ENCODE measurements around the gene LHX5.
A peak's percentile ranks its signal among the peaks of the same experiment; 100 is the strongest.
"Not testable (repeated sequence)": the region's sequence is repeated elsewhere in the genome, so short reads cannot be mapped to it uniquely, and the experiment has no call there.

The LHX5 gene

DNA sequence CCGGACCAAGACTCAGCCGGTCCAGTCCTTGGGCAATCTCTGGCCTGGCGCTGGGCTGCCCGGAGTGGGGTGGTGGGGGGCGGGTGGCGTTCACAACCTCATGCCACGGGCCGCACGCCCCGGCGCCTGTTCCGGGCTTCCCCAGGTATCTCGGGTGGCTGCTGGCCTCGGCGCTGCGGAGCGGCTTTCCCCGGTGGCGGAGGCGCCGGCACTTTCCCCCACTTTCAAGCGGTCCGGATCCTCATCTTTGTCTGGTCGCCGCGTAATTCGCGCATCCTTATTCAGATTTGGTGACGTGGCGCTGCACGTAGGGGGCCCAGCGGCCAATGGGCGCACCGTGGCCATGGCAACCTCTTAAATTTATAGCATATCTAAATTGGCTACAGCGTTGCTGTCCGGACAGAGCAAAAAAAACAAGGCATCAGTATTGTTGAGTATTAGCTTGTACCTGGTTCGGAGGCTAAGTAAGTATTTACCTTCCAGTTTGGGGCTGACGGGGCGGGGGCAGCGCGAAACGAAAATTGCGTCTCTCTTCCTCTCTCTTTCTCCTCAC is at the start of gene LHX5:
LHX5 (minus strand) TSS at position 253 of the 553 bp plus-strand sequence. CDS start 373 bp downstream, outside the sequence.
- DNase-seq: no peak

DNA sequence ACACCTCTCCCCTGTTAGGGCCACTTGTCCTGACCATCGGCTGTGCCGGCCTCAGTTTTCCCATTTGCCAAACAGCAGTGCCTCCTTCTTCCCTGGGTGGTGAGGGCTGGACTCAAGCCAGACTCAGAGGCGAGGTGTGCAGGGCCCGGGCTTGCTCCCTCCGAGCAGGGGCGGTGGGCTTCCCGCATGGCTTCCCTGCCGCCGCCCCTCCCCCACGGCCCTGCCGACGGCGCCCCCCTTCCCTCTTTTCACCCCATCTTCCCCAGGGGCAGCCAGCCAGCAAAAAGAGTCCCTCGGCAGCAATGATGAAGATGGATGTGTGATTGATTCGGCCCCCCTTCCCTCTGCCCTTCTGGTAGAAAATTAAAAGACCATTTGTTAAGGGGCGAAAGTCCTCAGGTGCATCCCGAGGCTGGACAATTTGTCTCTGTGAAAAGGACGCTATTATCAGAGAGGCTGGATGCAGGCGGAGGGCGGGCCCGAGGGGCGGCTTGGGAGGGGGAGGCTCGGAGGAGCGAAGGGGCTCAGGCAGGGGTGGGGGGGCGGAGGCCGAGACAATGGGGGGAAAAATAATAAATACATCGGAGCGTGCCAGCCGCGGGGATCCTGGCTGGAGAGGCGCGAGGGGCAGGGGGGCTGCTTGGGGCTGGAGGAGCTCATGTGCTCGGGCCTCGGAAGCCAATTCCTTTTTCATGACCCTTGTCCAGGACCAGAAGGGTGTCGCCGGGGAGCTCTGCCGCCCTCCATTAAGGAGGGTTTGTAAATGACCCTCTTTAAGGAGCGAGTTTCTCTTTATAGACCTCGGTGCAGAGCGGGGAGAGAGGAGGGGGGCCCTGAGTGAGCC is 48.0 kb upstream of the LHX5 start:
- no peak for DNase-seq

DNA sequence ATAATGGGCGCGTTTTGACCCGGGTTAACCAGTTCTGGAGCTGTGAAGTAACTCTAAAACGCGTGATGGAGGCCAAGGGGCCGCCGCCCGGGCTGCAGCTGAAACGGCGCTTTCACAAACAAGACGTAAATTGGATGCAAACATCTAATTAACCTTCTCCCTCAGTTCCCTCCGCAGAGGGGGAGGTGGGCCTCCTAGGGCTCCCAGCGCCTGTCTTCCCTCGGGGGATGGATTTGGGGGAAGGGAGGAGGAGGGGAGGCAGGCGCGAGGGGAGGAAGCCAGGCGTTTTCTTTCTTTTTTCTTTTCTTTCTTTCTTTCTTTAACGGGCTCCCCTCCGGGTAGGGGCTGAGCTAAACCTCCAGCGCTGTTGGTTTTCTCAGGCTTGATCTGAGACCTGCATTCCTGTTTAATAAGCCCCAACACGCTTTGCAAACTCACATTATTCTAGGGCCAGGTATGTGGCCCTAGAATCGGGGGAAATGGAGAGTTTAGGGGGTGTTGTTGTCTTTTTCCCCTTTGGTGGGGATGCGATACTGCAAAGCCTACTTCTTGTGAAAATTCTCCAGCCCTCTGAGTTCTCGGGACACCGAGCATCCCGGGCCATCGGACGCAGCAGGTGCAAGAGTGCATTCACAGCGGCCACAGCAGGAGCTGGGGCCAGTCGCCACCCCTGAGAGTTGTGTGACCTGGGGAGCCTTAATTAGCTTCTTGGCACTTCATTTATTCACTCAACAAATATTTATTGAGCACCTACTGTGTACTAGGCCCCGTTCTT is 43.6 kb upstream of the LHX5 start:
- no peak for DNase-seq

DNA sequence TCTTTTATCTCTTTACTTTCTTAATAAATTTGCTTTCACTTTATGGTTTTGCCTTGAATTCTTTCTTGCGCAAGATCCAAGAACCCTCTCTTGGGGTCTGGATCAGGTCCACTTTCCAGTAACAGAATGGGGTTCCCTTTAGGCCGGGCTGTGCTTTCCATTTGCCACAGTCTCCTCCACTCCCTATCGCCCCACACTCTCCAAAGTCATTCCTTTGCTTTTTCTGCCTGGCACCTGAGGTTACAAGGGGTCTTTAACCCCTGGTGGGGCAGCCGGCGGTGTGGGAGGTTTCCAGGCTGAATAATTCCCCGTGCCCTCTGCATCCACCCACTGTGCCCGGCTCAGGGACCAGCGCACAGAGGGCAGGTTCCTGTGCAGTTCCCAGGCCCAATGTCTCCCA is 42.9 kb upstream of the LHX5 start:
- no peak for DNase-seq

DNA sequence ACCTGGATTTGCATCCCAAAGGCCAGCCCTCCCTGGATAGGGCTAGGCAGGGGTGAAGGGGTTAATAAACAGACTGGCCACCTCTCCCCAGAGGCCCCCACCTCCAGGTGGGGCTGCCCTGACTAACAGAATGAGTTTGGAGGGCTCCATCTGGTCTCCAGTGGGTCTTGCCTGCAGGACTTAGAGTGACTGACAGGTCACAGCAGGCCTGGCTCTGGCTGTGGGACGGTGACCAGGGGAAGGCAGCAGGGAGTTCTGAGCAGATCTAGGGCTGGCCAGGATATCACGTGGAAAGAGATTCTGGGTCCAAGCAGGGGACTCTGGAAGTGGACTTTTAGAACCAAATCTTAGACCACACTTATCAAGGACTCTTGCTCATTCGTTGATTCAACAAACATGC is 40.9 kb upstream of the LHX5 start:
- DNase-seq: no peak

DNA sequence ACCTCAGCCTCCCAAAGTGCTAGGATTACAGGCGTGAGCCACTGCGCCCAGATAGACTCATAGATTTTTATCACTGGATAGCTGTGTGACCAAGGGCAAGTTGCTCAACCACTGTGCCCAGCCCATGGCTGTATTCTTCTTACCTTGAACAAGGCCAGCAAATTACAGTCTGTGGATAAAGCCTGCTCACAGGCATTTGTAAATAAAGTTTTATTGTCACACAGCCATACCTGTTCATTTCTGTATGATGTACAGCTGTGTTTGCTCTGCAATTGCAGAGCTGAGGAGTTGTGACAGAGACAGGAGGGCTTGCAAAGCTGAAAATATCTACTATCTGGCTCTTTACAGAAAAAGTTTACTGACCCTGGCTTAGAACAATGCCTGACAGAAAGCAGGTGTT is 35.2 kb upstream of the LHX5 start:
- no peak for DNase-seq

DNA sequence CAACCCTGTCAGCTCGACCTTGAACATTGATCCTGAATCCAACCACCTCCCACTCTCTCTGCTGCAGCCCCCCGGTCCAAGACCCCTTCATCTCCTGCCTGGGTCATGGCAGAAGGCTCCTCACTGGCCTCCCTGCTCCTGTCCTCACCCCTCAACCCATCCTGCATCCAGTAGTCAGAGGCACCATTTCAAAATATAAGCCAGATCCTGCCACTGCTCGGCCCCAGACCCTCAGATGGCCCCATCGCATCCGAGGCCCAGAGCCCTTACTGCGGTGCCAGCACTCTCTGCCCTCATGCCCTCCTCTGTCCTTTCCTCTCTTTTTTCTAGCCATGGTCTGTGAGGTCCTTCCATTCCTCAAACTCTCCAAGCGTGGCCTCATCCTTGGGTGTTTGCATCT is 34.3 kb upstream of the LHX5 start:
- no peak for DNase-seq

DNA sequence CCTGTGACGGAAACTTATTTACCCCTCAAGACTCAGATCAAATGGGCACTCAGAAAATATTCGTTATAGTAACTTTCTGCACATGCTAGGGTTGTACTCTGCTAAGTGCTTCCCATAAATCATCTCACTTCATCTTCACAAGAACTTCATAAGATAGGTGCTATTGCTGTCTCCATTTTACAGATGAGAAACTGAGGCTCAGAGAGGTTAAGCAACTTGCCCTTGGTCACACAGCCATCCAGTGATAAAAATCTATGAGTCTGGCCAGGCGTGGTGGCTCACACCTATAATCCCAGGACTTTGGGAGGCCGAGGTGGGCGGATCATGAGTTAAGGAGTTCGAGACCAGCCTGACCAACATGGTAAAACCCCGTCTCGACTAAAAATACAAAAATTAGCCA is 33.2 kb upstream of the LHX5 start:
- no peak for DNase-seq

DNA sequence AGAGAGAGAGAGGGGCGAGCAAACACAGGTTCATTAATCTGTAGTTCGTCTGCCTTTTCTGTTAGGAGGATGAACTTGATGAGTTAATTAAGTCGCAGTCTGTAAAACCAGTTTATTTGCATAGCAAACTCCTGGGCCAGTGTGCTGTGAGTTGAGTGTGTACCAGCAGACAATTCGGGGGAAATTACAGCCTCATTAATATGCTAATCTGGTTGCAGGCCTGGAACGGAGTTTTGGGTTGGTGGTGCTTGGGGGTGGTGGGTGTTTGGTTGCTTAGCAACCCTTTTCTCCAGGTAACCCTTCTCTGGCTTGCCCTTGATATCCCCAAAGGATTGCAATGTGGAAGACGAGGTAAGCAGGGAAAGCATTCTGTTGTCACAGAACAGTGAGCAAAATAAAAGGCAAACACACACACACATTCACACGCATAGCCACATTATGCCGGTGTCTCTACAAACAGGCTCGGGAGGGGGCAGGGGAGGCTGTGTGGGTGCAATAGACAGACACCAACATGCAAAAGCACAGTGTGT is 29.2 kb upstream of the LHX5 start:
- DNase-seq: no peak

DNA sequence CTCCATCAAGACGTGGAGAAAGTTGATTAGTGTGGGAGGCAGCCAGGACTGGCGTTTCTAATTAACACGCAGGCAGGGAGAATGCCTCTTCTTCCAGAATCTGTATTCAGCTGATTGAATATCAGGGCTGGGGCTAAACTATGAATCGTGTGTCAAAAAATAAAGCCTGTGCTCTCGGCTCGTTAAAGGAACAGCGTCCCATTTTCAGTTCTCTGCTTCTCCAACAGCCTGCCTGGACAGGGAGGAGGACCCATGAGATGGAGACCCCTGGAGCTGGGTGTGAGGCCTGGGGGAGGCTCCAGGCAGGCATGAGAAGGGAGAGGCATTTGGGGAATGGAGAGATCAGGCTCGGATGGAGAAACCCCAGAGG is 28.6 kb upstream of the LHX5 start:
- DNase-seq: no peak

DNA sequence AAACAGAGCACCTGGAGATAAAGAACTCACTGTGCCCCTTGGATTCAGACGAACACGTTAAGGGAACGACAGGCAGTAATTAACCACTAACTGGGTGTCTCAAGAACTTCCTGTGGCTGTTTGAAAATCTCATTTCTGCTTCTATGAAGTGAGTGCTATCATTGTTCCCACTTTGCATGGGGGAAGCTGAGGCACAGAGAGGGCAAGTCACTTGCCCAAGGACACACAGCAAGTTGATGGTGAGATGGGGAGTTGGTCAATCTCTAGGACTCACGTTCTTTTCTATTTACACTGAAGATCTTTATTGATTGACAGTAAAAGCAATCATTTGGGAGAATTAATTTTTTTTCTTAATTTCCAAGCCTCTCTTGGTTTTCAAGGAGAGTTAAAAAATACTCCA is 26.8 kb upstream of the LHX5 start:
- DNase-seq: no peak

DNA sequence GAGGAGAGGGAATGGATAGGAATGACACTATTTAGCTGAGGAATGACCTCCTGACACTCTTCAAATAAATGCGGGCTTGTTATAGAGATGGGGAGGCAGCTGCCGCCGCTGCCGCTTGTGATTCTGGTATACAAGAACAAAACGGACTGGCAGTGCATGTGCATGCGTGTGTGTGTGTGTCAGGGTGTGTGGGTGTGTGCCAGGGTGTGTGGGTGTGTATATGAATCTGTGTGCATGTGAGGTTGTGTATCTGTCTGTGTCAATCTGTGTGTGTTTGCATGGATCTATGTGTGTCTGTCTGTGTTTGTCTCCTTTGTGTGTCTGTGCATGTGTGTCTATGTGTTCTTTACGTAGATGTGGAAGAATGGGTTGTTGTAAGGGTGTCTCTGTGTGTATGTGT is 26.0 kb upstream of the LHX5 start:
- DNase-seq: no peak

DNA sequence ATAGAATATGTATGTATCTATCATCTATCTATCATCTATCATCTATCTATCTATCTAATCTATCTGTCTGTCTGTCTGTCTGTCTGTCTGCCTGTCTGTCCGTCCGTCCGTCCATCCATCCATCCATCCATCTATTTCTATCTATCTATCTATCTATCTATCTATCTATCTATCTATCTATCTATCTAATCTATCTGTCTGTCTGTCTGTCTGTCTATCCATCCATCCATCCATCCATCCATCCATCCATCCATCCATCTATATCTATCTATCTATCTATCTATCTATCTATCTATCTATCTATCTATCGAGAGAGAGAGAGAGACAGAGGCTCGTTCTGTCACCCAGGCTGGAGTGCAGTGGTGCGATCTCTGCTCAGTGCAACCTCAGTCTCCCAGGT is 24.3 kb upstream of the LHX5 start:
- DNase-seq: not testable (repeated sequence)

DNA sequence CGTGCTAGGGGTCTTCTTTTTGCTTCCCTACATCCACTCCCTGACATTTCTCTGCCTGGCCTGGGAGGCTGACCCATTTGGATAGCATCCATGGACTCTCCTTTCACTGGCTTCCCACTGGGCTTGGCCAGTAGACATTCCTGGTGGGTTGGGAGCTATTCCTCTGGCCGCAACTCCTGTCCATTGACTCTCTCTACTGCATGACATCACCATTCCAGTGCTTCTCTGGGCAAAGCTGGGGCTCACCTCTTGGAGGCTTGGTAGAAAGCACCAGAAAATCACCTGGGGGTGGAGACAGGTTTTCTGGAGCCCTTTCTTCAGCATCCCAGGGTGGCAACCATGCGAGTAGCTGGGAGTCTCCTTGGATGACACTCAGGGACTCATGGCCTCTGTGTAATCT is 16.7 kb upstream of the LHX5 start:
- no peak for DNase-seq

DNA sequence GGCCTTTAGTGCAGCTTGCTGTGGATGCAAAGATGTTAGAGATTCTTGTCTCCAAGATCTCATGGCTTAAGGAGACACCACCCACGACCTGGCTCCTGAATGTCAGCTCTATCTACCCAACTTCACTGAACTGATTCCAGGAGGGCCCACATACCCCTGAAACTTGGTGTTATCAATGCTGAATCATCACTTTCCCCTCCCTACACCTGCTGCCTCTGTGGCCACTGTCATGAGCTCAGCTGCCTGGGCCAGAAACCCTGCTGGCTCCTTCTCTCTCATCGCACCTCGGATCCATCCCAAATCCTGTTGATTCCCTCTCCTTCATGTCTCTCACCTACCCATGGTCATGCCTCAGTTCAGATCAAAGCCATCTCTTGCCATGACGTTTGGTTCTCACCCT is 15.1 kb upstream of the LHX5 start:
- no peak for DNase-seq

DNA sequence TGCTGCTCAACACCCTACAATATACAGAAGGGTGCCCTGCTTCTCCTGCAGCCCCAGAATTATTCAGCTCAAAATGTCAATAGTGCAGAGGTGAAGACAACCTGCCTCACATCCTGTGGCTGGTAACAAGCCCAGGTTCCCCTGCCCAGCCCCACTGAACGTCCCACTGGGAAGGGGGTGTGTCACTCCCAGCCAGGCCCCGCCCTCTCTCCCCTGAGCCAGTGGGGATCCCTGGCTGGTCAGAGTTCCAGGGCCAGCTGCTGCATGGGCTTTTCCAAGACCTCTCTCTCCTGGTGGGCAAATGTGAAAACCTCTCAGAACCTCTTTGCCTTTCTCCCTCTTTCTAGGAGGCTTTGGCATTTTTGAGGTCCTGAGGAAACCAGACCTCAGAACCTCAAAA is 13.7 kb upstream of the LHX5 start:
- DNase-seq: no peak

DNA sequence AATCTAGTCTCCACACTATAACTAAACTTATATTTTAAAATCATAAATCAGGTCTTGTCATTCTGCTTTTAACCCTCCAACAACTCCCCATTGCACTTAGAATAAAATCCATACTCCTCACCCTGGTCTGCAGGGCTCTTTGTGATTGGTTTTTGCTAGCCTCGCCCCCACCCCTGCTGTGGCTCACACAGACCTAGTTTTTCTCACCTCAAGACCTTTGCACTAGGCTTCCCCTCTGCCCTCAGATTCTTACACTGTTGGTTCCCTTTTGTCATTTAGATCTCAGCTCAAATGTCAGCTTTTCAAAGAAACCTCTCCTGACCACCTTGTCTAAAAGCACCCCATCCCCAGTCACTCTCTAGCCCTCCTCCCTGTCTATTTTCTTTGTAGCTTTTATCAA is 10.7 kb upstream of the LHX5 start:
- no peak for DNase-seq

DNA sequence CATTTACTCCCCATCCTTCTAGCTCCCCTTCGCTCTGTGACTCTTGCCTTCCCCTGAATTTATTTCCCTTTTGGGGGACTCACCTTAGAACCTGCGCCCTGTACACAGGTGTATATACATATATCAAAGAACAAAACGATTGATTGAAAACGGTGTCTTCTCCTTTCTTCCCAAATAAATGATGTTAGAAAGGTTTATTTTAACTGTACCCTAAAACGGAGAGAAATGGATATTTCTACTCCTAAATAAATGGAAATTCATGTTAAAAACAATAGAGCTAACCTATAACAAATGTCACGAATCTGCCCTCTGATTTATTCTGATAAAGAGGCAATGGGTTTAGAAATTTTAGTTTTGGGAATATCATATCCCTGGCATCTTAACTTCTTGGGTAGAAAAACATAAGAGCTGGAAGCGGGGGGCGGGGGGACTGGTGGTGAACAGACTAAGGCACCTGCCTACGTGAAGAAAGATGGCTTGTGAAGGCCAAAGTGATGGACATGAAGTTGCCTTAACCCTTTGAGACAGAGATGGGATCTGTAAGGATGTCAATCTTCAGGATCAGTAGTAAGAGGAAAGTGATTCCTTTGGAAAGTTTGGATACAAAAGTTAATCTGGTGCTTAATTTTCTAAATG is 8.8 kb upstream of the LHX5 start:
- no peak for DNase-seq

DNA sequence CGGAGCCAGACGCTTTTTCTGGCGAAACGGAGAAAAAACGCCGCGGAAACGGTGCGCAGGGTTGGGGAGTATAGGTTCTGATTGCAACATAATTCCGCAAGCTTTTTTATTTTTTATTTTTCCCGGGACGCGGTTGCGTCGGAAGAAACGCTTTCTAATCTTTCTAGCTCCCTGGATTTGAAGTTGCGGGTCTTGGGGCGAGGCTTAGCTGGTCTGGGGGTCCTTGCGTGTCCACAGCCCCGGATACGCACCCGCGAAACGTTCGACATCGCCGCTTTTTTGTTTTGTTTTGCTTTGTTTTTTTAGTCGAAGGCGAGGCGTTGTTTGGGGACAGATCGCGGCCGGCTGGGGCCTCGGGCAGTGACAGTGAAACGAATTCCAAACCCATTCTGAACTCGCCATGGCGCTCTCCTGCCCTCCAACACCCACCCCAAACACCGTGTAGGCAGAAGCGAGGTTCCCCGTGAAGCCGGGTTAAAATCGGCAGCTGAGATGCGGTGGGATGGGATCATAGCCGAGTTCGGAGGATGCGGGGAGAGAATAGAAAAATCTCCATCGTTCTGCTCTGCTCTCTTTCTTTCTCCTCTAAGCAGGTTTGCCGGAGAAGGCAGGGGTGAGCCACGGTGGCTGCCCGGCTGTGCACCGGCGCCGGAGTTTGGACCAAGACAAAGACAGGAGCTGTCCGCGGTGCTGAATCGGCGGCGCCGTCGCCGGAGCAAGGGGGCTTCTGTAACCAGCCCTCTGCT is 8.1 kb upstream of the LHX5 start:
- DNase-seq: peak; percentile 36

DNA sequence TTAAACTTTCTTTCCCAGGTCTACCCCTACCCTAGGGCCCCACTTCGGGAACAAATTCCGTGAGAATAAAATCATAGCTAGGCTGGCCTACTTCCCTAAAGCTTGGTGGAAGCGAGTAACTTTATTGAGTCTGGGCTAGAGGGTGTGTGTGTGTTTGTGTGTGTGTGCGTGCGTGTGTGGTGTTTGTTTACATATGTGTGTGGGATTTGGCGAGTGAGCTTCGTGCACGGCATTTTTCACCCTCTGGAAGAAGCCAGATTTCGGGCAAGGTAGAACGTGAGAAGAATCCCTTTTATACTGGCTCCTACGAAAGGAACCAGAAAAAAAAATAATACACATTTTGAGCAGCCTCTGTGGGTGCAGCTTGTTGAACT is 7.5 kb upstream of the LHX5 start:
- no peak for DNase-seq

DNA sequence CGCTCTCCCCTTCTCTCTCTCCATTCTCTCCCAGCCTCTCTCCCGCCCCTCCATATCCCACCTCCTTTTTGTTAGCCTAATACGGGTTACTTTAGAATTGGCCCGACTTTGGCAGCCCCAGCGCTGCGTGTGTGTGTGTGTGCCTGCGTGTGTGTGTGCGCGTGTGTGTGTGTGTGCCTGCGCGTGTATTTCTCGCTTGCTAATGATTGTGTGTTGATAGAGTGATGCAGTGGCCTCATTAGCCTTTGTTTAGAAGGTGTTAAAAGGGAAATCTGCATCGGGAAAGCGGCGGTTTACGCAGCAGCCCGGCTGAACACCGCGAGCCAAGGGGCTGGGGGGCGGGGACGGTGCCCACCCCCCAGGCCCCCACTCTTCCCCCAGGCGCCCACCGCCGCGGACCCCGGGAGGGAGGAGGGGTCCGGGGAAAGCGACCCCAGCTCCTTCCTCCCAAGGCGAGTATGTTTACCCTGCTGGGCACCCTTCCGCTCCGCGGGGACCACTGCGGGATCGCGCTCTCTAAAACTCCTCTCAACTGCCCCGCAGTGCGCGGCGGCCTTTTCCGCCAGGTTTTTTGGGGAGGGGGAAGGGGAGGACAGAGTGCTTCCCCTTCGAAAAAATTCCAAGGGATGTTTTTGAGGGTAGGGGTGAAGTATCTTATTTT is 6.8 kb upstream of the LHX5 start:
- DNase-seq: no peak

DNA sequence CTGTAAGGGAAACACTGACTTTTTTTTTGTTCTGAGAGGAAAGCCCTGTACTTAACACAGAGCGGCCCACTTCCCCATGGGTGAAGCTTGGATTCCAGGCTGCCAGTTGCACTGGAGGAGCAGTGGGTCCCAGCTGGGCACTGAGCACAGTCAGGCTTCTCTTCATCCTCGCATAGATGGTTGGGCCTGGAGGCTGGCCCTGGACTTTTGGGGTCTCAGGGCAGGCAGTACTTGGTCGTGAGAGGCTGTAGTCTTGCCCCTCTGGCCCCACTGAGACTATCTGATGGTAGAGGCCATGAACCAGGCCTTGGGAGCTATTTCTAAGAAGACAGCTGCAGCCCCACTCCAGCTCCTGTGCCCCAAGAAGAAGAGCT is 6.2 kb upstream of the LHX5 start:
- DNase-seq: no peak
